BE2C (cell line): ENCODE measurements around the gene OR56B4.

Experiments used
- DNase-seq: peaks from one replicate; pipeline ENCODE4 v3.0.0-alpha.2; 2020
- H3K27me3 ChIP-seq: fragments of 250-450 bp; sonication (Bioruptor Pico); 2 replicates; pipeline ENCODE4 v1.5.1; 2020; ENCODE audit warnings: mild to moderate bottlenecking
- H3K36me3 ChIP-seq: fragments of 250-450 bp; sonication (Bioruptor Pico); 2 replicates; pipeline ENCODE4 v1.5.1; 2020; ENCODE audit warnings: mild to moderate bottlenecking
- H3K4me1 ChIP-seq: fragments of 250-450 bp; sonication (Bioruptor Pico); 2 replicates; pipeline ENCODE4 v1.5.1; 2020
- H3K4me3 ChIP-seq: 2 replicates; pipeline ENCODE4 v1.5.1; 2011; ENCODE audit warnings: low read depth, low read length
- H3K9me3 ChIP-seq: fragments of 250-450 bp; sonication (Bioruptor Pico); 2 replicates; pipeline ENCODE4 v1.5.1; 2020
- CTCF ChIP-seq: IDR thresholded peaks from 2 replicates; pipeline ENCODE4 v1.5.1; 2012; ENCODE audit warnings: mild to moderate bottlenecking, low read depth, low read length

Gene OR56B4

DNA sequence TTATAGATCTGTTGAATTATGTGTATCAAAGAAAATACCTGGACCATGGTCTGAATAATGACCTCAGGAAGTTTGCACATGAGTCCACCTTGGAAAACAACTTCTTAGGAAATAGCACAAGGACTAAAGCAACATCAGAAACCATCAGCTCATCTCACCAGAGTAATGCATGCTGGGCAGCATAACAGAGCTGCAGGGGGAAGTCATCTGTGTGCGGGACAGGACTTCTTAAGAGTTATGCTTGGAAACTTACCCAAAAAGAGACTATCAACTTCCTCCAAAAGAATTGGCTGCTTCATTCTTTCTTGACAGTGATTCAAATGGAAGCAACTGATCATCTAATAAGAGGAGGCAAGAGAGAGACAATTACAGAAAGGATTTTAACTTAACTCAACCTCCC is 2.5 kb downstream of the OR56B4 start:
- no peaks in the 10 kb centered on the region for H3K4me1 ChIP-seq
- no peak for TF ChIP-seq CTCF
- no peaks in the 10 kb centered on the region for H3K36me3 ChIP-seq
- DNase-seq: no peak
- no peaks in the 10 kb centered on the region for H3K27me3 ChIP-seq
- H3K4me3 ChIP-seq: no peak overlapping the region
- no peaks in the 10 kb centered on the region for H3K9me3 ChIP-seq

GRCh38 chr11:6111673-6112072 is 4.2 kb downstream of the OR56B4 start:
- DNase-seq: no peak
- no peak for TF ChIP-seq CTCF
- Histone ChIP-seq H3K4me3 (no peak overlapping the region), H3K9me3 (no peaks in the 10 kb centered on the region), H3K27me3 (no peaks in the 10 kb centered on the region), H3K36me3 (no peaks in the 10 kb centered on the region), H3K4me1 (no peaks in the 10 kb centered on the region)

DNA sequence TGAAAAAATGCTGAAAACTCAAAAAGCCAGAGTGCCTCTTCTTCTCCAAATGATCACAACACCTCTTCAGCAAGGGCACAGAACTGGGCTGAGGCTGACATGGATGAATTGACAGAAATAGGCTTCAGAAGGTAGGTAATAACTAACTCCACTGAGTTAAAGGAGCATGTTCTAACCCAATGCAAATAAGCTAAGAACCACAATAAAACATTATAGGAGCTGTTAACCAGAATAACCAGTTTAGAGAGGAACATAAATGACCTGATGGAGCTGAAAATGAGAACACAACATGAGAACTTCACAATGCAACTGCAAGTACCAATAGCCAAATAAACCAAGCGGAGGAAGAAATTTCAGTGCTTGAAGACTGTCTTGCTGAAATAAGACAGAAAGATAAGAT is 9.2 kb downstream of the OR56B4 start:
- H3K27me3 ChIP-seq: no peaks in the 10 kb centered on the region
- DNase-seq: no peak
- no peaks in the 10 kb centered on the region for H3K4me1 ChIP-seq
- no peak overlapping the region for H3K4me3 ChIP-seq
- no peaks in the 10 kb centered on the region for H3K36me3 ChIP-seq
- no peak for TF ChIP-seq CTCF
- H3K9me3 ChIP-seq: no peaks in the 10 kb centered on the region

DNA sequence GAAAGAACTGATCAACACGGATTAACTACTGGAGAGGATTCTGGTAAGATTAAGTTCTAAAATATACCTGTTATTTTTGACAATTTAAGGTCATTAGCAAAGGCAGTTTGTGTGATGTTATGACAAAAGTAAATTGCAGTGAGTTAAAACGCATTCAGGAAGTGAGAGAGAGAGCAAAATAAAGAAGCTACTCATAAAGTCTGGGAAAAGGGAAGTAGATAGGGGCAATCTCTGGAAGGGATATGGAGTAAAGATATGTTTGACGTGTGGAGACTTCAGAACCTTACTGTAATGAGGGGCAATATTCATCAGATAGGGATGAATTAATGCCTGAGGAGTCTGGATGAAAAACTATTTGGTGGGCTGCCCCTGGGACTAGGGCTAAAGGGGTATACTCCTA is 16.8 kb downstream of the OR56B4 start:
- Histone ChIP-seq H3K4me3 (no peak overlapping the region), H3K9me3 (no peaks in the 10 kb centered on the region), H3K36me3 (no peaks in the 10 kb centered on the region), H3K4me1 (no peaks in the 10 kb centered on the region), H3K27me3 (no peaks in the 10 kb centered on the region)
- no peak for TF ChIP-seq CTCF
- DNase-seq: no peak

- no peak for TF ChIP-seq CTCF
- DNase-seq: no peak
- Histone ChIP-seq H3K9me3 (no peaks in the 10 kb centered on the region), H3K36me3 (no peaks in the 10 kb centered on the region), H3K4me3 (no peak overlapping the region), H3K4me1 (no peaks in the 10 kb centered on the region), H3K27me3 (no peaks in the 10 kb centered on the region)
Observed at GRCh38 chr11:6127881-6128280, 20.4 kb downstream of the OR56B4 start.

DNA sequence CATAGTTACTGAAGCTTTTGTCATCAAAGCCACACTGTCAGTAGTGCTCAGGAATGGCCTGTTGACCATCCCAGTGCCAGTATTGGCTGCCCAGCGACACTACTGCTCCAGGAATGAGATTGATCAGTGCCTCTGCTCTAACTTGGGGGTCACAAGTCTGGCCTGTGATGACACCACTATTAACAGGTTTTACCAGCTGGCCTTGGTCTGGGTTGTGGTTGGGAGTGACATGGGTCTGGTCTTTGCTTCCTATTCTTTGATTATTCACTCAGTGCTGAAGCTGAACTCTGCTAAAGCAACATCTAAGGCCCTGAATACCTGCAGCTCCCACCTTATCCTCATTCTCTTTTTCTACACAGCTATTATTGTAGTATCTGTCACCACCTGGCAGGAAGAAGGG is 21.5 kb downstream of the OR56B4 start:
- Histone ChIP-seq H3K36me3 (no peaks in the 10 kb centered on the region), H3K9me3 (no peaks in the 10 kb centered on the region), H3K4me1 (no peaks in the 10 kb centered on the region), H3K27me3 (no peaks in the 10 kb centered on the region), H3K4me3 (no peak overlapping the region)
- TF ChIP-seq CTCF: no peak
- DNase-seq: no peak
